HL-60 (cell line): Measurements from ENCODE around the gene FCN1.
A peak's percentile ranks its signal among the peaks of the same experiment; 100 is the strongest.

Experiments used
- DNase-seq, 2 experiments: peaks; one replicate each; pipeline ENCODE4 v3.0.0-alpha.2; 2010 to 2020; ENCODE audit warnings: low read depth in 1 of 2, low spot score in 1 of 2
- H3K27ac ChIP-seq: fragments of 250-450 bp; sonication (Bioruptor Pico); replicated peaks from 2 replicates; pipeline ENCODE4 v1.5.1; 2020; ENCODE audit warnings: mild to moderate bottlenecking, moderate library complexity
- H3K27me3 ChIP-seq: fragments of 250-450 bp; sonication (Bioruptor Pico); 2 replicates; pipeline ENCODE4 v1.5.1; 2021; ENCODE audit warnings: mild to moderate bottlenecking, moderate library complexity; ENCODE audit not compliant: insufficient read depth, poor library complexity, severe bottlenecking
- H3K4me3 ChIP-seq: replicated peaks from 2 replicates; pipeline ENCODE4 v1.5.1; 2011; ENCODE audit warnings: mild to moderate bottlenecking, control low read depth, low read length; ENCODE audit not compliant: insufficient read depth
- CTCF ChIP-seq: IDR thresholded peaks from one replicate; pipeline ENCODE4 v1.5.1; 2011; ENCODE audit warnings: low read length, control low read depth, inconsistent platforms; ENCODE audit not compliant: insufficient read depth
- GABPA ChIP-seq: IDR thresholded peaks from 2 replicates; pipeline ENCODE4 v1.6.1; 2012; ENCODE audit warnings: low read depth
- POLR2AphosphoS5 ChIP-seq: IDR thresholded peaks from 2 replicates; pipeline ENCODE4 v1.6.1; 2012; ENCODE audit warnings: low read depth
- REST ChIP-seq: IDR thresholded peaks from 2 replicates; pipeline ENCODE4 v1.6.1; 2012; ENCODE audit warnings: low read depth; ENCODE audit not compliant: insufficient replicate concordance
- SPI1 ChIP-seq: IDR thresholded peaks from 2 replicates; pipeline ENCODE4 v1.6.1; 2012; ENCODE audit warnings: low read depth, mild to moderate bottlenecking, borderline replicate concordance

The FCN1 gene

GRCh38 chr9:134923466-134923865, 5.8 kb upstream of the FCN1 start:
- no peaks in the 10 kb centered on the region for H3K27me3 ChIP-seq
- TF ChIP-seq POLR2AphosphoS5, result no peak
- no peak for TF ChIP-seq SPI1
- TF ChIP-seq CTCF, result no peak
- no peak for TF ChIP-seq REST
- TF ChIP-seq GABPA, result no peak
- no peak for DNase-seq
- H3K27ac ChIP-seq, result peak overlapping the region; percentile 84
- no peak overlapping the region for H3K4me3 ChIP-seq

- no peak for TF ChIP-seq GABPA
- no peak for TF ChIP-seq CTCF
- TF ChIP-seq REST, result no peak
- no peak for TF ChIP-seq POLR2AphosphoS5
- TF ChIP-seq SPI1, result peak; percentile 81; the same call in 1 of the 2 replicates
- H3K4me3 ChIP-seq, result no peak overlapping the region
- DNase-seq, result peak in 1 of 2 experiments; percentile 62
- H3K27me3 ChIP-seq, result no peaks in the 10 kb centered on the region
- peak overlapping the region; percentile 84 for H3K27ac ChIP-seq
Measured at GRCh38 chr9:134922932-134923240, 5.2 kb upstream of the FCN1 start.

- peak; percentile 46 to 96 for DNase-seq
- TF ChIP-seq POLR2AphosphoS5 (peak; percentile 93), SPI1 (peak; percentile 86), GABPA (no peak)
- Histone ChIP-seq H3K4me3 (no peak overlapping the region), H3K27me3 (no peaks in the 10 kb centered on the region), H3K27ac (peak overlapping the region; percentile 84)
Measured at GRCh38 chr9:134922066-134922931, 4.6 kb upstream of the FCN1 start.

- TF ChIP-seq POLR2AphosphoS5 (no peak), GABPA (no peak), SPI1 (no peak), CTCF (no peak), REST (no peak)
- DNase-seq, result no peak
Measured at GRCh38 chr9:134919303-134919702, 1.6 kb upstream of the FCN1 start.

More at GRCh38 chr9:134919303-134919702, 1.6 kb upstream of the FCN1 start:
- Histone ChIP-seq H3K4me3 (no peak overlapping the region), H3K27me3 (no peaks in the 10 kb centered on the region), H3K27ac (peak overlapping the region; percentile 77)
